Midbrain (tissue), 1 donor: Measurements from ENCODE around the gene GLI3.

Experiments used
- DNase-seq: peaks from one replicate; lab custom pipeline; 2025; lab: John Stamatoyannopoulos, UW

Gene GLI3

GRCh38 chr7:41928166-41928565 lies 308.8 kb downstream of the GLI3 start:
- no peak for DNase-seq

- DNase-seq: no peak
Observed at GRCh38 chr7:41927380-41927779, 309.6 kb downstream of the GLI3 start.

GRCh38 chr7:41925946-41926345 lies 311.1 kb downstream of the GLI3 start:
- DNase-seq: no peak

- DNase-seq: no peak
Observed at GRCh38 chr7:41924796-41925195, 312.2 kb downstream of the GLI3 start.

- DNase-seq: no peak
Observed at GRCh38 chr7:41922373-41922772, 314.6 kb downstream of the GLI3 start.

GRCh38 chr7:41921453-41921981 lies 315.5 kb downstream of the GLI3 start:
- no peak for DNase-seq

GRCh38 chr7:41918597-41918996 lies 318.4 kb downstream of the GLI3 start:
- DNase-seq: no peak

GRCh38 chr7:41916450-41916927 lies 320.5 kb downstream of the GLI3 start:
- DNase-seq: no peak

- no peak for DNase-seq
Observed at GRCh38 chr7:41915871-41916270, 321.1 kb downstream of the GLI3 start.

GRCh38 chr7:41912851-41913567 lies 324.0 kb downstream of the GLI3 start:
- DNase-seq: no peak

- DNase-seq: no peak
Observed at GRCh38 chr7:41912426-41912825, 324.6 kb downstream of the GLI3 start.

GRCh38 chr7:41911792-41912191 lies 325.2 kb downstream of the GLI3 start:
- no peak for DNase-seq
